Pulmonary artery endothelial cell (primary cell): Measurements from ENCODE around the gene CHTF18. TPM values are rescaled to one million over a fixed set of nuclear protein-coding genes. Genes with fewer than 3 reads are reported as not detected.
A peak's percentile ranks its signal among the peaks of the same experiment; 100 is the strongest.
"Not testable (repeated sequence)": the region's sequence is repeated elsewhere in the genome, so short reads cannot be mapped to it uniquely, and the experiment has no call there.

Experiments used
- DNase-seq: peaks from one replicate; pipeline ENCODE4 v3.0.0-alpha.2; 2011; ENCODE audit warnings: low read depth, low spot score
- total RNA-seq: library from RNA; depleted of rRNA; stranded (reverse); fragments of >200 nt; gene quantifications from 2 replicates; pipeline ENCODE4 v1.2.3, GENCODE V29; 2014

CHTF18 gene
- 14.2 and 21.4 TPM in 2 replicates for total RNA-seq

DNA sequence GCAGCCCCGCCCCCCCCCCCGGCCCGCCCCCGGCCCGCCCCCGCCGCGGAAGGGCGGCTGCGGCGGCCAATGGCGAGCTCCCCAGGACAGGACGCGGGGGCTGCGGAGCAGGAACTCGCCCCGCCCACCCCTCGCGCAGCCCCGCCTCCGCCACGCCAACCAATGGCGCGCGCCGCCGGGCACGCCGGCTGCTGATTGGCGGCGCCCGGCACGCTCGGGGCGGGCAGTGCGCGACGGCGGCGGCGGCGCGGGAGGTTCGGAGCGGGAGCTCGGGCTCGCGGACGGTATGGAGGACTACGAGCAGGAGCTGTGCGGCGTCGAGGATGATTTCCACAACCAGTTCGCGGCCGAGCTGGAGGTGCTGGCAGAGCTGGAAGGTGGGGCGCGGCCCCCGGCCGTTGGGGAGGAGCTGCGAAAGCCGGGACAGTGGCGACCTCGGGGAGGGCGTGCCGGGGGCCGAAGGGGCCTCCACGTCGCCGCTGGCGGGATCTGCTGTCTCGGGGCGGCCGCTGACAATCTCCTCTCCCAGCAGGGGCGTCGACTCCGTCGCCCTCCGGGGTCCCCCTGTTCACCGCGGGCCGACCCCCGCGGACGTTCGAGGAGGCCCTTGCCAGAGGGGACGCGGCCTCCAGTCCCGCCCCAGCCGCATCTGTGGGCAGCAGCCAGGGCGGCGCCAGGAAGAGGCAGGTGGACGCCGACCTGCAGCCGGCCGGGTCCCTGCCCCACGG, at the start of gene CHTF18:
Gene CHTF18 (plus strand): TSS at position 222 of the 728 bp plus-strand sequence. CDS start 65 bp downstream, at position 287.
- DNase-seq: peak; percentile 64

DNA sequence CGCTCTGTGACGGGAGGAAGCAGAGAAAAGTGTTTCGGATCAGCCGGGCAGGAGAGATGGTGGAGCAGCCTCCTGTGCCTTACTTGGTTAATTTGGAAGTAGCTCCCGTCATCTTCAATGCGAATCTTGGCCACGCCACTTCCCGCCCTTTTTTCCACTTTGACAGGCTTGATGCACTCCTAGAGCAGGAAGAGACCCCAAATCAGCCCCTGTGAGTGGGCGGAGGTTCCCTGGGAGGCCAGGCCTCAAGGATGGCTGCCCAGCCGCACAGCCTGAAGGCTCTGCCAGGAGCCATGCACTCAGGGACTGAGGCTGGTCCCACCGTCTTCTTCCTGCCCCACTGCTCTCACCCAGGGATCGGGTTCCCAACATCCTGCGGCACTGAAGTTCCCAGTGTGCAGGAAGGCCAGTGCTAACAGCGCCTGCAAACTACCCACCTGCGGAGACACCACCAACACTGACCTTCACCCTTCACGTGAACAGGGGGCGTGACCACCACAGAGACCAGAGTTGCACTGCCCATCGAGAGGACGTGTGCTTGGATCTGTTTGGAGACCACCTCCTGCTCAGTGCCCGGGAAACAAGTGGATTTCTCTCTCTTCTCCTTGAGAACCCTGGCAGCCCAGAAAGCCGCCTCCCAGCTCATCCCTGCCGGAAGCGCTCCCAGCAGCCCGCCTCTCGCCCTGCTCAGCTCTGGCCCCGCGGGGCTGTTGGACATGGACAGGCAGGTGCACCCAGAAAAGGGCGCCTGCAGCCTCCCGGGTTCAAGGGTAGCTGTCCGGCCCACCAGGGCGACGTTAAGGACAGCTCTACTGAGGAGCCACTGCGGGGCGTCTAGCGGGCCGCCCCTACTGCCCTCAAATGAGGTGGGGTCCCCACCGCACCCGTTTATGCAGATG, 48.6 kb upstream of the CHTF18 start:
- DNase-seq: no peak

DNA sequence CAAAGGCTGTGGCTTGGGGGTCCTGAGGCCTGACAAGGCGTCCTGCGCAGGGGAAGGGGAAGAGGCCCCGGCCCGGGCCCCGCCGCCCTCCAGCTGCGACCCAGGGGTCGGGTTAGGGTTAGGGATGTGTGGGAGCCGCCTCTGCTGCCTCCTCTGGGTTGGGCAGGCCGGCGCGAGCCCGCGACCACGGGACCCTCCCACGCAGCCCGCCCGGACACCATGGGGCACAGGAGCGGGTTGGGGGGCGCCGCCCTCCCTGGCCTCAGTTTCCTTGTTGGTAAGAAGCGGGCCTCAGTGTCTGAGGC, 48.0 kb upstream of the CHTF18 start:
- no peak for DNase-seq

DNA sequence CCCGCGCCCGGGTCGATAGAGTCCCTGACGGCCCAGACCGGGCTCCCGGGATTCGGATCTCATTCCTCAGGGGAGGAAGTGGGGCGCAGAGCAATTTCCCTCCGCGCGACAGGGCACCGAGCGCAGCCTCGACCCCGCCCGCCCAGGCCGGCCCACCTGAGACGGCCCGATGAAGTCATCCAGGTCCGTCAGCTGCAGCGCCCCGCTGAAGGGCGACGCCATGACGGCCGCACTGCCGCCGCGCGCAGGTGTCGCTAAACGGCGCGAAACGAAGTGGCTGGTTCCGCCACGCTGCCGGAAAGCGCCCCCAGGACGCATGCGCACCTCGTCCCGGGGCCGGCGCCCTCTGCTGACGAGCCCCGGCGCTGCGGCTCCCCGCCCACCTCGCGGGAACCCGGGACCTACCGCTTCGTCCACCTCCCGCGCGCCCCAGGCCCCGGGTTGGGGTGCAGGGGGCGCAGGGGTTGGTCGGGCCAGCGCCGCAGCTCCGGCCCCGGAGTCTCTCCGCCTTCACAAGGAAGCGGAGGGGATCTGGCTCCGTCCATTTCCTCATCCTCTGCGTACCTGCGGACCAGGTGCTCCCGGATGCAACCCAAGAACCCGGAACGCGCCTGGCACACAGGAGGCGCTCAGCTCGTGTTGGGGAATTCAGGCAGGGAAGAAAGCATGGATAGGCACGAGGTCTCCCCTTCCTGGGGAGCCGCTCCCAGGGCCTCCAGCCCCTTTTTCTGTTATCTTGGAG, 47.5 kb upstream of the CHTF18 start, which contains the start of gene CIAO3:
Gene CIAO3 (minus strand): TSS at position 234 of the 742 bp plus-strand sequence. CDS start 12 bp downstream, at position 222.
- peak; percentile 60 for DNase-seq

DNA sequence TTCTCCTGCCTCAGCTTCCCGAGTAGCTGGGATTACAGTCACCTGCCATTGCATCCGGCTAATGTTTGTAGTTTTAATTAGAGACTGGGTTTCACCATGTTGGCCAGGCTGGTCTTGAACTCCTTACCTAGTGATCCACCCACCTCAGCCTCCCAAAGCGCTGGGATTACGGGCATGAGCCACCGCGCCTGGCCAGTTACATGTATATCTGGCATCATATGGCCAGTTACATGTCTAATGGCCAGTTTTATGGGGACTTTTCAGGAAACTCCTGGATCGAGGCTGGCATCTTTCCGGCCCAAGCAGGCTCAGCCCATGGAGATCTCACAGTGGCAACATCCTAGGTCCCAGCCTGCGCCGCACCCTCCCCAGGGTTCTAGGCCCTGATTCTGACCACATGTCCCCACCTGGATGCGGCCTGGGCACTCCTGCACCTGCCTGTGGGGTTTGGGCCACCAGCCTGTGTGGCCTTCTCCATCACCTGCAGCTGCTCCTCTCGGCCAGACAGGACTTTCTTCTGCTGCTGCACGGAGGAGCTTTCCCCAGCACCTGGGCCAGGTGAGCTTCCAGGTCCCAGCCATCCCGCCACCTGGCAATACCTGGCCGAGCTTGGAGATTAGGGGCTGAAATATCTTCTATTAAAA, 46.3 kb upstream of the CHTF18 start:
- DNase-seq: no peak

DNA sequence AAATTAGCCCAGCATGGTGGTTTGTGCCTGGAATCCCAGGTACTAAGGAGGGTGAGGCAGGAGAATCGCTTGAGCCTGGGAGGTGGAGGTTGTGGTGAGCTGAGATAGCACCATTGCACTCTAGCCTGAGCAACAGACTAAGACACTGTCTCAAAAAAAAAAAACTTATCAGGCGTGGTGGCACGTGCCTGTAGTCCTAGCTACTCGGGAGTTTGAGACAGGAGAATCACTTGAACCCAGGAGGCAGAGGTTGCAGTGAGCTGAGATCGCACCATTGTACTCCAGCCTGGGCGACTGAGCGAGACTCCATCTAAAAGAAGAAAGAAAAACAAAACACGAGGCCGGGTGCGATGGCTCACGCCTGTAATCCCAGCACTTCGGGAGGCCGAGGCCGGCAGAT, 45.5 kb upstream of the CHTF18 start:
- not testable (repeated sequence) for DNase-seq

DNA sequence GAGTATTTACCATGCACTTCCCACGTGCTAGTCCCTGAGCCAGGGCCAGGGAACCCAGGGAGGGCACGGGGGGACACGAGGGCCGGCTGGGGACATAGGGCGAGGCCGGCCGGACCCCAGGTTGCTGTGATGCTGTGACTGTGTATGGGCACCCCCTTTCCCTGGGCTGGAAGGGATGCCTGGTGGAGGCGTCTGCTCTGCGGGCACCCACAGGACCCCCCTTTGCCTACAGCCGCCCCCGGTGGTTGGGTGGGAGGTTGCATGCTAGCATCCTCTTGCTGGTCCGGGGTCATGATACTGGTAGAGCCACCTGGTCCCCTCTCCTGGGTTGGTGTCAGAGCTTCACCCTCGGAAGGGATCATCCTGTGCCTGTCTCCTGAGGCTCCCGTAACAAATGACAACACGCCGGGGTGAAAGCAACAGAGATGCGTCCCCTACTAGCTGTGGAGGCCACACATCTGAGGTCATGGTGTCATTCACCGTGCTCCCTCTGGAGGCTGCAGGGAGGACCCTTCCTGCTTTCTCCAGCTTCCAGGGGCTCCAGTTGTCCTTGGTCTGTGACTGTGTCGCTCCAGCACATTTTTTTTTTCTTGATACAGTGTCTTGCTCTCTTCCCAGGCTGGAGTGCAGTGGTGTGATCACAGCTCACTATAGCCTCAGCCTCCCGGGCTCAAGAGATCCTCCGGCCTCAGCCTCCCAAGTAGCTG, 44.5 kb upstream of the CHTF18 start:
- no peak for DNase-seq

DNA sequence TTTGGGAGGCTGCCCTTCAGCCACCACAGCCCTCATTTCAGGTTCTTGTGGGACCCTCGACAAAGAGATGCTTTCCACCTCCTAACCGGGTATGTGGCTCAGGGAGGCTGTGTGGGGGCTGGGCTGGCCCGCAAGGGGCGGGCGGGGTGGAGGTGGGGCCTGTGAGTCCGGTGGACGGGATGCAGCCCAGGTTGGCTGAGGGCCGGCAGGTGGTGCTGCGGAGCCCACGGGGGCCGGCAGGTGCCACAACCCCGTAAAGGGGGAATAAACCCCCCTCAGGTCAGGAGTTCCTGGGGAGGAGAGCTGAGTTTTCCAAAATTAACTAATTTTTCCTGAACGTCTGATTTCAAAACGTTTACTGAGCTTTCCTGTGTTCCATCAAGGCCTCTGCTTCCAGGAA, 42.7 kb upstream of the CHTF18 start:
- DNase-seq: no peak

DNA sequence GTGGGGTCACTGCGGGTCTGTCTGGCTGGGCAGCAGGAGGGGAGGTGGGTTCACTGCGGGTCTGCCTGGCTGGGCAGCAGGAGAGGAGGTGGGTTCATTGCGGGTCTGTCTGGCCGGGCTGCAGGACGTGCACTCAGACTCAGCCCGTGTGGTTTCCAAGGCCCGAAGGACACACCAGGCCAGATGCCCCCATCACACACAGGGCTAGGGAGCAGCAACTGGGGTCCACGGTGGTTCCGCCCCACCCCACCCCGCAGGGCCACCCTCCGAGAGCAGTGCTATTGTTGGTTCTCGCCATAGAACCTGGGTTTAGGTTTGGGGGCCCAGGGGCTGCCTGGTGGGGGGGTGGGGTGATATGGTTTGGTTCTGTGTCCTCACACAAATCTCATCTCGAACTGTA, 41.8 kb upstream of the CHTF18 start:
- no peak for DNase-seq

DNA sequence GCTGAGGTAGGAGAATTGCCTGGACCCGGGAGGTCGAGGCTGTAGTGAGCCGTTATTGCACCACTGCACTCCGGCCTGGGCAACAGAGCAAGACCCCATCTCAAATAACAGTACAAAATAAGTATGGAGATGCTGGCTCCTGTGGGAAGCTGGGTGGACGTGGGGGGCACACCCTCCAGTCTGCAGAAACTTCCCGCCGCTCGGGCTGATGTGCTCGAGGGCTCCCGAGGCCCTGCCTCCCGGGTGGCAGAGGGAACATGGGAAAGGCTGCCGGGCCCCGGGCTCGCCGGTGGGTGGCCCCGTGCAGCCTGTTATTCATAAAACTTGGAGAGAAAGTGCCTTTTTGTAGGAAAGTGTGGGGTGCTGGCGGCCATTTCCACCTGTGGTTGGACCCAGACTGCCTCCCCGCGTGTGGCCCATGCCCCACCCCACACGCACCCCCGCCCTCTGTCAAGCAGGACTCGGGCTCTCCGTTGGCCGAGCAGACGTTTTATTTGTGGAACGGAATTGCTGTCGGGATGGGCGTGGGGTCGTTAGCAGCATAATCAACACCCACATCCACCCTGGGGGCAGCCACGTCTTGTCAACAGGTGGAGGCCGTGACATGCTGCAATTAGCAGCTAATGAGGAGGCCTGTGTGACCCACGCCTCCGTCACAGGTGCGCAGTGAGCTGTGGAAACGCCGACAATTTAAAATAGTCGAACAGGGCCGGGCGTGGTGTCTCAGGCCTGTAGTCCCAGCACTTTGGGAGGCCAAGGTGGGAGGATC, 40.3 kb upstream of the CHTF18 start:
- no peak for DNase-seq

DNA sequence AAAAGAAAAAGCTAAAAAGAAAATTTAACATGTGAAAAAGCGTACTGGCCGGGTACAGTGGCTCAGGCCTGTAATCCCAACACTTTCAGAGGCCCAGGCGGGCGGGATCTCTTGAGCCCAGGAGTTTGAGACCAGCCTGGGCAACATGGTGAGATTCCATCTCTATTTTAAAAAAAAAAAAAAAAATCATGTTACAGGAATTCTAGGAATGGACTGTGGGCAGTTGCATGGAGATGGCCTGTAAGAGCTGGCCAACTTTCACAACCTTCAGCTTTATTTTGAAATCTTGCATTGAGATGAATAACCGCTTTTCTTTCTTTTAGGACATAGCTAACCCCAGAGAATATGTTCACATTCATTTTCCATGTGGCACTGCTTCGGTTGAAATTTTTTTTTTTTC, 39.4 kb upstream of the CHTF18 start:
- DNase-seq: no peak

DNA sequence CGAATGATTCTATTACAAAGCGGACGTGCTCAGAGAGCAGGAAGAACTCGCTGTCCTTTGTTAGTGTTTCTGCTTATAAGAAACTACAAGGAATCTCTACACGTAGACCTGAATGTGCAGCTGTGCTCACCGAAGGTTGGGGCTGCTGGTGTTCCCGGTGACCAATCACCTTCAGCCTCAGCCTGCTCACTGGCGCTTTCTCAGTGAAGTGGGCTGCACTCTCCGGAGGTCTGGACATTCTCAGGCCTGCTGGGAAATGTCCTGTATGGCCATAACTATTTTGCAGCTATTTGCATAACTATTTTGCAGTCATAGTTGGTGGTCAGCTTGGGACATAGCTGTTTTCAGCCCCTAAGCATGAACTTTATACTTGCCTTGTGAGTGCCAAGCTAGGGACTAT, 37.9 kb upstream of the CHTF18 start:
- no peak for DNase-seq

DNA sequence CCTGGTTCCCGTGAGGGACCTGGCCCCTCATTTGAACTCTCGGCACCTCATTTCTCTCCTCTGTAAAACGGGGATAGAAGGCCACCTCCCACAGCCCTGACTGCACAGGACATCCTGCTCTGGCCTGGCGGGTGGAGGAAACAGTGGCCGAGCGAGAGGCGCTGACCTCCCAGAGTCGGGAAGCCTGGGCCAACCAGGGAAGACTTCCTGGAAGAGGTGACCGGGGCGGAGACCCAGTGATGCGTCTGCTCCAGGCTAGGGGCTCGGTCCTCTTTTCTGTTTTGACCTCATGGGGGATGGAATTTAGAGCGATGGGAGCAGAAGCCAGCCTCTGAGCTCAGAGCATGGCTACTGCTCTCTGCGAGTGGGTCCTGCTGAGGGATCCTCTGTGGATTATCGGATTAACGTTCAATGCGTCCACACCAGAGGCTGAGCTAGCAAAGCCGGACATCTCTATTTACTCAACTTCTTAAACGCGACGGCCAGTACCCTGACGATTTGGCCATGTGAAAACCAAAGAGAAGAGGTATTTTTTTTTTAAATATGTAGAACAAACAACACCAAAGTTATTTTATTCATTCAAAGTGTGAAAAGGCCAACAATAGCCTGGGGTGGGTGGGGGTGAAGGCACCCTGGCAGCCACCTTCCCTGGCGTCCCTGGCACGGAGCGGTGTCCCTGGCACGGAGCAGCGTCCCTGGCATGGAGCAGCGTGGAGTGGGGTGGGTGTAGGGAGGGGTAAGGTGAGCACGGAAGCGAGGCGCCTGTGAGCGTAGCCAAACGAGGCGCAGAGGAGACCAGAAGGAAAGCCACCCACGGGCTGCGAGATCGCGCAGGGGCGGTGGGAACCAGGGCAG, 37.0 kb upstream of the CHTF18 start:
- no peak for DNase-seq

DNA sequence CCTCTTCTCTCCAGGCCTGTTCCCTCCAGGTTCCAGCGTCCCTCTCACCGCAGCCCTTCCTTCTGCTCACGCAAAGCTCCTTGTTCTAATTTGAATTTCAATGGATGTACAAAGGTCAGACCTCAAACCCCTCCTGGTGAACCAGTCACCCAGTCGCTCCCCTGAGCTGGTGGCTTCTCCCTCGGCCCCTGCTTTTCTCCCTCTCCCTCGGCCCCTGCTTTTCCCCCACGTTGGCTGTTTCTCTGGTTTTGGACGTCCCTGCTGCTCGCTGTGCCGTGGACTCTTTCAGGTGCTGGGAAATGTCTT, 36.5 kb upstream of the CHTF18 start:
- DNase-seq: no peak

DNA sequence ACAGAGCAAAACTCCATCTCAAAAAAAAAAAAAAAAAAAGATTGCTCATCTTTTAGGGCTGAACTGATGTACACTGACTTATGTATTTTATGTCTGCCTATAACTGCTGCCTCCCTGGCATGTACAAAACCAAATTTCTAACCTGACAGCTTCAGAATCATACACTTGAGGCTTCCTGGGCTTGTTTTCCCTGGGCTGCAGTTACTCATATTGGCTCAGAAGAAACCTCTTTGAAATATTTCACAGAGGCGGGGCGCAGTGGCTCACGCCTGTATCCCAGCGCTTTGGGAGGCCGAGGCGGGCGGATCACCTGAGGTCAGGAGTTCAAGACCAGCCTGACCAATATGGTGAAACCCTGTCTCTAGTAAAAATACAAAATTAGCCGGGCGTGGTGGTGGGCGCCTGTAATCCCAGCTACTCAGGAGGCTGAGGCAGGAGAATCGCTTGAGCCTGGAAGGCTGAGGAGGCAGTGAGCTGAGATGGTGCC, 34.3 kb upstream of the CHTF18 start:
- not testable (repeated sequence) for DNase-seq

DNA sequence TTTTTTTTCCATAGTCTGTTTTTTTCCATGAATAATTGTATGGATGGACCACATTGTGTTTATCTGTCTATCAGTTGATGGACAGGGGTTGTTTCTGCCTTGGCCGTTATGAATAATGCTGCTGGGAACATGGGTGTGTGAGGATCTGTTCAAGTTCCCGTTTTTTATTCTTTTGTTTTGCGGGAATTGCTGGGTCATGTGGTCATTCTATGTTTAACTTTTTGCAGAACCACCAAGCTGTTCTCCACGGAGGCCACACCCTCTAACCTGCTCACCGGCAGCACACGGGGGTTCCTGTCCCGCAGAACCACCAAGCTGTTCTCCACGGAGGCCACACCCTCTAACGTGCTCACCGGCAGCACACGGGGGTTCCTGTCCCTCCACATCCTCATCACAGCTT, 33.8 kb upstream of the CHTF18 start:
- no peak for DNase-seq

DNA sequence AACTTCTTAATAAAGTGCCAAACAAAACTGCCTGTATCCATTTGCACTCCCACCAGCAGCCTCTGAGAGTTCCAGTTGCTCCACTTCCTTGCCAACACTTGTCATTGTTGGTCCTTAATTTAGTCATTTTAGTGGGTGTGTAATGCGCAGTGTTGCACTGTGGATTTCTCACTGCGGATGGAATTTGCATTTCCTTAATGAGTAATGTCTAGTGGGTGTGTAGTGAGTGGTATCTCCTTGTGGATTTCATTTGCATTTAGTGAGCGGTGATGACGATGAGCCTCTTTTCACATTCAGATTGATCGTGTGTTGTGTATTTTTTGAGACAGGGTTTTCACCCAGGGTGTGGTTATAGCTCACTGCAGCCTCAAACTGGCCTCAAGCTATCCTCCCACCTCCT, 32.0 kb upstream of the CHTF18 start:
- DNase-seq: no peak

DNA sequence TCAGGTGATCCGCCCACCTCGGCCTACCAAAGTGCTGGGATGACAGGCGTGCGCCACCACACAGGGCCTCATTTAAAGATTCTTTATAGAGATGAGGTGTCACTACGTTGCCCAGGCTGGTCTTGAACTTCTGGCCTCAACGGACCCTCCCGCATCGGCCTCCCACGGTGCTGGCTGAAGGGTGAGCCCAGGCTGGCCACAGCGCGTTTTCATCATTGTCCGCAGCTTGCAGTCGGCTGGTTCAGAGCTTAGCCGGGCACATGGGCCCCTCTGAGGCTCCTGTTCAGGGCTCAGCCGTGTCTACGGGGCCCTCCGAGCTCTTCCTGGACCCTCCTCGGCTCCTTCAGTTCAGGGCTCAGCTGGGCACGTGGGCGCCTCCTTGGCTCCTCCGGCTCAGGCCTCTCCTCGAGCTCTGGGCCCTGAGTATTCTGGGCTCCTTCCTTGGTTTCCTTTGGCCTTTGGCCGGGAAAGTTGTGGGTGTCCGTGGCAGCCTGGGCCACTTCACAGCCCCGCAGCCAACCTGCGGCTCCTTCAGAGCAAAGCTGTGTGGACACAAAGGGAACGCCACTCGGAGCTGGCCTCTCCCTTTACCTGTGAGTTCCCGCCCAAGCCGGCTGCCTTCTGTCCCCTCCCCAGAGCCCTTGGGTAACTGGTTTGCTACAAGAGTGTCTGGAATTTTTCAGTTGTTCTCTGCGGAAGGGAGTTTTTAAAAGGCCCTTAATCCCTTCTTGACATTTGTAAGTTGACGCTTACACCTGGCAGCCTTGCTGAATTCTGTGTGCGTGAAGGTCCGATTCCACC, 29.1 kb upstream of the CHTF18 start:
- no peak for DNase-seq
